Measurements from ENCODE around the gene ARHGAP40.

DNA sequence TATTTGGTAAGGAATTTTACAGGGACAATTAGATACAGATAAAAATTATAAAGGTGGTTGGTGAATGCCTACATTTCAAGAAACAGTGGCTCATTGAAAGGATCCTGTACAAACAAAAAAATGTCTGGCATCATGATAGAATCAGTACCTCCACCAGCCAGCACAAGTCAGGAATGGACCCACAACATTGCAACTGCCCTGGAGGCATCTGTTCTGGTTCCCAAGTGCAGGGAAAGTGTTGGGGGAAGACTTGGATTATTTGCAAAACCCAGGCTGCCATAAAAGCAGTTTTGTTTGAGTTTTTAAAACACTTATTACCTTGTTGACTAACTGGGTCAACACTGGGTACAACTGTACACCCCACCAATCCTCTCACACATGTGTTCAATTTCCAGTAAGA, 24.3 kb downstream of the ARHGAP40 start:
- TF ChIP-seq MAFK (IDR thresholded peaks at IDR 0.05; ENCODE audit: low read depth, low read length) (no peak), POLR2AphosphoS5 (IDR thresholded peaks at IDR 0.05; ENCODE audit: low read depth, low read length) (no peak), SIN3A (conservative IDR thresholded peaks at IDR 0.05 in 1 of 2, IDR thresholded peaks at IDR 0.05 in 1 of 2; ENCODE audit: low read depth in 1 of 2, low read length in 2 of 2) (no peak), POLR2A (IDR thresholded peaks at IDR 0.05; ENCODE audit: control extremely low read depth in 1 of 2, low read depth in 2 of 2, low read length in 2 of 2) (no peak), YY1 (IDR thresholded peaks at IDR 0.05; ENCODE audit: low read depth, low read length) (no peak), POU5F1 (IDR thresholded peaks at IDR 0.05; ENCODE audit: low read depth, low read length) (no peak), GABPA (IDR thresholded peaks at IDR 0.05; ENCODE audit: borderline replicate concordance, insufficient read depth, low read length) (no peak)
- TF ChIP-seq, protein P1, sequence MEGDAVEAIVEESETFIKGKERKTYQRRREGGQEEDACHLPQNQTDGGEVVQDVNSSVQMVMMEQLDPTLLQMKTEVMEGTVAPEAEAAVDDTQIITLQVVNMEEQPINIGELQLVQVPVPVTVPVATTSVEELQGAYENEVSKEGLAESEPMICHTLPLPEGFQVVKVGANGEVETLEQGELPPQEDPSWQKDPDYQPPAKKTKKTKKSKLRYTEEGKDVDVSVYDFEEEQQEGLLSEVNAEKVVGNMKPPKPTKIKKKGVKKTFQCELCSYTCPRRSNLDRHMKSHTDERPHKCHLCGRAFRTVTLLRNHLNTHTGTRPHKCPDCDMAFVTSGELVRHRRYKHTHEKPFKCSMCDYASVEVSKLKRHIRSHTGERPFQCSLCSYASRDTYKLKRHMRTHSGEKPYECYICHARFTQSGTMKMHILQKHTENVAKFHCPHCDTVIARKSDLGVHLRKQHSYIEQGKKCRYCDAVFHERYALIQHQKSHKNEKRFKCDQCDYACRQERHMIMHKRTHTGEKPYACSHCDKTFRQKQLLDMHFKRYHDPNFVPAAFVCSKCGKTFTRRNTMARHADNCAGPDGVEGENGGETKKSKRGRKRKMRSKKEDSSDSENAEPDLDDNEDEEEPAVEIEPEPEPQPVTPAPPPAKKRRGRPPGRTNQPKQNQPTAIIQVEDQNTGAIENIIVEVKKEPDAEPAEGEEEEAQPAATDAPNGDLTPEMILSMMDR (IDR thresholded peaks at IDR 0.05; ENCODE audit: control extremely low read depth in 1 of 3, insufficient read depth in 1 of 3, low read depth in 1 of 3, low read length in 3 of 3) = no peak

Data from H1 (cell line).